Neural cell (in vitro differentiated cells): ENCODE measurements around the gene DCLK1. TPM values are rescaled to one million over a fixed set of nuclear protein-coding genes. Genes with fewer than 3 reads are reported as not detected.

ENCODE experiments used
- H2AFZ ChIP-seq: fragments of 200-600, 300-800 bp; sonication (generic), shearing (Covaris generic); 2 replicates; pipeline ENCODE4 v1.6.0; 2014; ENCODE audit warnings: low read depth, mild to moderate bottlenecking, antibody characterized with exemption, low read length, moderate library complexity
- H3F3A ChIP-seq: fragments of 200-600 bp; shearing (Covaris generic); 2 replicates; pipeline ENCODE4 v1.6.1; 2016; ENCODE audit warnings: mild to moderate bottlenecking, moderate library complexity, mixed read lengths, antibody characterized with exemption, low read length; ENCODE audit not compliant: insufficient read depth, poor library complexity, severe bottlenecking
- H3K27ac ChIP-seq: fragments of 200-600, 300-800 bp; sonication (generic), shearing (Covaris generic); 2 replicates; pipeline ENCODE4 v1.5.1; 2014; ENCODE audit warnings: mild to moderate bottlenecking, low read length, moderate library complexity
- H3K27me3 ChIP-seq: fragments of 300-800, 200-600 bp; sonication (generic), shearing (Covaris generic); 2 replicates; pipeline ENCODE4 v1.6.0; 2014; ENCODE audit warnings: mild to moderate bottlenecking, low read depth, low read length, moderate library complexity; ENCODE audit not compliant: insufficient read depth
- H3K36me3 ChIP-seq: fragments of 300-800, 200-600 bp; sonication (generic), shearing (Covaris generic); 2 replicates; pipeline ENCODE4 v1.5.1; 2014; ENCODE audit warnings: mild to moderate bottlenecking, antibody characterized with exemption, low read length, moderate library complexity; ENCODE audit not compliant: insufficient read depth
- H3K4me2 ChIP-seq: fragments of 300-800, 200-600 bp; sonication (generic), shearing (Covaris generic); 2 replicates; pipeline ENCODE4 v1.6.0; 2014; ENCODE audit warnings: mild to moderate bottlenecking, low read length
- H3K4me3 ChIP-seq: fragments of 300-800, 200-600 bp; sonication (generic), shearing (Covaris generic); 2 replicates; pipeline ENCODE4 v1.5.1; 2014; ENCODE audit warnings: mild to moderate bottlenecking, low read length, moderate library complexity
- H3K79me2 ChIP-seq: fragments of 200-600 bp; shearing (Covaris generic); replicated peaks from 2 replicates; pipeline ENCODE4 v1.6.0; 2014; ENCODE audit warnings: mild to moderate bottlenecking, low read length, moderate library complexity; ENCODE audit not compliant: insufficient read depth
- H3K9ac ChIP-seq: fragments of 300-800, 200-600 bp; sonication (generic), shearing (Covaris generic); 2 replicates; pipeline ENCODE4 v1.6.1; 2016; ENCODE audit warnings: mild to moderate bottlenecking, low read length, mixed read lengths
- H3K9me2 ChIP-seq: fragments of 200-600 bp; shearing (Covaris generic); 2 replicates; pipeline ENCODE4 v1.6.1; 2016; ENCODE audit warnings: mild to moderate bottlenecking, low read length, mixed read lengths; ENCODE audit not compliant: insufficient read depth
- H3K9me3 ChIP-seq: fragments of 200-600, 300-800 bp; sonication (generic), shearing (Covaris generic); 2 replicates; pipeline ENCODE4 v1.6.1; 2016; ENCODE audit warnings: mild to moderate bottlenecking, mixed run types, low read length, moderate library complexity, mixed read lengths
- H4K20me1 ChIP-seq: fragments of 200-600 bp; shearing (Covaris generic); 2 replicates; pipeline ENCODE4 v1.6.1; 2016; ENCODE audit warnings: mild to moderate bottlenecking, mixed run types; ENCODE audit not compliant: insufficient read depth
- EP300 ChIP-seq: fragments of 450-650 bp; conservative IDR thresholded peaks from 2 replicates; pipeline ENCODE4 v1.6.1; 2014; ENCODE audit warnings: antibody characterized with exemption, mild to moderate bottlenecking, moderate library complexity; ENCODE audit not compliant: poor library complexity, severe bottlenecking
- EZH2 ChIP-seq: fragments of 200-600, 300-800 bp; shearing (Covaris generic), sonication (generic); IDR thresholded peaks from 2 replicates; pipeline ENCODE4 v1.6.1; 2014; ENCODE audit warnings: antibody characterized with exemption, low read length, borderline replicate concordance, mild to moderate bottlenecking; ENCODE audit not compliant: insufficient read depth, poor library complexity, severe bottlenecking
- MXI1 ChIP-seq: fragments of 450-650 bp; conservative IDR thresholded peaks from 2 replicates; pipeline ENCODE4 v1.6.1; 2014; ENCODE audit warnings: antibody characterized with exemption, mild to moderate bottlenecking; ENCODE audit not compliant: poor library complexity, severe bottlenecking
- POLR2AphosphoS5 ChIP-seq: IDR thresholded peaks from 2 replicates; pipeline ENCODE4 v1.6.1; 2012
- RAD21 ChIP-seq: fragments of 450-650 bp; conservative IDR thresholded peaks from 2 replicates; pipeline ENCODE4 v1.6.1; 2014; ENCODE audit warnings: antibody characterized with exemption, mild to moderate bottlenecking, moderate library complexity
- SMC3 ChIP-seq: fragments of 450-650 bp; conservative IDR thresholded peaks from 2 replicates; pipeline ENCODE4 v1.6.1; 2014; ENCODE audit warnings: antibody characterized with exemption, mild to moderate bottlenecking, moderate library complexity; ENCODE audit not compliant: poor library complexity
- TAF1 ChIP-seq: IDR thresholded peaks from 2 replicates; pipeline ENCODE4 v1.6.1; 2012; ENCODE audit warnings: low read depth
- polyA plus RNA-seq: library from polyadenylated mRNA; depleted of rRNA; stranded (reverse); fragments of >200 nt; gene quantifications from 2 replicates; pipeline ENCODE4 v1.2.3, GENCODE V29; 2014
- TF ChIP-seq, protein P1 (sequence below): fragments of 450-650 bp; IDR thresholded peaks from 2 replicates; pipeline ENCODE4 v1.5.1; 2014; ENCODE audit warnings: antibody characterized with exemption, mild to moderate bottlenecking, moderate library complexity; ENCODE audit not compliant: poor library complexity, severe bottlenecking
- TF ChIP-seq, protein P2 (sequence below): IDR thresholded peaks from 2 replicates; pipeline ENCODE4 v1.6.1; 2012; ENCODE audit warnings: borderline replicate concordance

The DCLK1 gene
- polyA plus RNA-seq, 1 donor from 2014 or later = 124 TPM

DNA sequence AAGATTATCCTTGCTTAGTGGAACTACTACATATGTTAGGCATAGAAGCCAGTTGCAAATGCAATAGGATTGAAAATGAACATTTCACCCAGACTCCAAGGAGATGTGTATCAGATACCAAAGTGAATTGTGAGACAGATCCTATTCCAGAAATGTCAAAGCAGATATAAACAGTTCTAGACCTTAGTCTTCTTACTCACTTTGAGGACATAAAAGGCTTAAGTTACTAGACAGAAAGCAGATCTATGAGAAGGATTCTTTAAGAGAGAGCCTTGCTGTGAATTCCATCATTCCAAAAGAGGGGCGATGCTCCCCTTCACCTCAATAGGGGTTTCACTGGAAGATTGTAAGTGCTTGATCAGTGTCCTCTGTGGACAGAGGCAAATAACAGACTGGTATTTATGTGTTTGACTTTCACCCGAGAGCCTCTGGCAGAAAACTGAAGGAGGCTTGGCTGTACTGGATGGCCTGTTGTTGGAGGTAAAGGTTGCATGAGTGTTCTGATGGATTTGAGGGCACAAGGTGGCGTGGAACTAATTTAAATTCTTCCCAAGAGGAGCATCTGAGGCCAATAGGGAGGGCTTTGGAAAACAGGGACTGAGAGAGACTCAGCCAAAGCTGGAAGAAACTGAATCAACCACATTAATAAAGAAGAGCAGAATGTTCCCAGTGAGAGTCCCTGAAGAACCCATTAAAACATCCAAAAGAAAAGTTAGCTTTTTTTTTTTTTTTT is 194.8 kb downstream of the DCLK1 start:
- peaks cover 5% of the 10 kb centered on the region for H3K79me2 ChIP-seq
- H3K9me2 ChIP-seq = no peaks in the 10 kb centered on the region
- peaks cover 4% of the 10 kb centered on the region for H3K9me3 ChIP-seq
- no peak overlapping the region for H3K9ac ChIP-seq
- H2AFZ ChIP-seq = no peak overlapping the region
- no peaks in the 10 kb centered on the region for H3K36me3 ChIP-seq
- no peaks in the 10 kb centered on the region for H3F3A ChIP-seq
- no peak overlapping the region for H3K4me3 ChIP-seq
- H3K27ac ChIP-seq = no peak overlapping the region
- no peak for TF ChIP-seq MXI1
- TF ChIP-seq EZH2 = no peak
- TF ChIP-seq TAF1 = no peak
- TF ChIP-seq, protein P1, sequence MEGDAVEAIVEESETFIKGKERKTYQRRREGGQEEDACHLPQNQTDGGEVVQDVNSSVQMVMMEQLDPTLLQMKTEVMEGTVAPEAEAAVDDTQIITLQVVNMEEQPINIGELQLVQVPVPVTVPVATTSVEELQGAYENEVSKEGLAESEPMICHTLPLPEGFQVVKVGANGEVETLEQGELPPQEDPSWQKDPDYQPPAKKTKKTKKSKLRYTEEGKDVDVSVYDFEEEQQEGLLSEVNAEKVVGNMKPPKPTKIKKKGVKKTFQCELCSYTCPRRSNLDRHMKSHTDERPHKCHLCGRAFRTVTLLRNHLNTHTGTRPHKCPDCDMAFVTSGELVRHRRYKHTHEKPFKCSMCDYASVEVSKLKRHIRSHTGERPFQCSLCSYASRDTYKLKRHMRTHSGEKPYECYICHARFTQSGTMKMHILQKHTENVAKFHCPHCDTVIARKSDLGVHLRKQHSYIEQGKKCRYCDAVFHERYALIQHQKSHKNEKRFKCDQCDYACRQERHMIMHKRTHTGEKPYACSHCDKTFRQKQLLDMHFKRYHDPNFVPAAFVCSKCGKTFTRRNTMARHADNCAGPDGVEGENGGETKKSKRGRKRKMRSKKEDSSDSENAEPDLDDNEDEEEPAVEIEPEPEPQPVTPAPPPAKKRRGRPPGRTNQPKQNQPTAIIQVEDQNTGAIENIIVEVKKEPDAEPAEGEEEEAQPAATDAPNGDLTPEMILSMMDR = no peak
- no peak for TF ChIP-seq POLR2AphosphoS5
- TF ChIP-seq RAD21 = no peak
- no peak overlapping the region for H3K4me2 ChIP-seq
- H4K20me1 ChIP-seq = no peaks in the 10 kb centered on the region
- no peaks in the 10 kb centered on the region for H3K27me3 ChIP-seq

DNA sequence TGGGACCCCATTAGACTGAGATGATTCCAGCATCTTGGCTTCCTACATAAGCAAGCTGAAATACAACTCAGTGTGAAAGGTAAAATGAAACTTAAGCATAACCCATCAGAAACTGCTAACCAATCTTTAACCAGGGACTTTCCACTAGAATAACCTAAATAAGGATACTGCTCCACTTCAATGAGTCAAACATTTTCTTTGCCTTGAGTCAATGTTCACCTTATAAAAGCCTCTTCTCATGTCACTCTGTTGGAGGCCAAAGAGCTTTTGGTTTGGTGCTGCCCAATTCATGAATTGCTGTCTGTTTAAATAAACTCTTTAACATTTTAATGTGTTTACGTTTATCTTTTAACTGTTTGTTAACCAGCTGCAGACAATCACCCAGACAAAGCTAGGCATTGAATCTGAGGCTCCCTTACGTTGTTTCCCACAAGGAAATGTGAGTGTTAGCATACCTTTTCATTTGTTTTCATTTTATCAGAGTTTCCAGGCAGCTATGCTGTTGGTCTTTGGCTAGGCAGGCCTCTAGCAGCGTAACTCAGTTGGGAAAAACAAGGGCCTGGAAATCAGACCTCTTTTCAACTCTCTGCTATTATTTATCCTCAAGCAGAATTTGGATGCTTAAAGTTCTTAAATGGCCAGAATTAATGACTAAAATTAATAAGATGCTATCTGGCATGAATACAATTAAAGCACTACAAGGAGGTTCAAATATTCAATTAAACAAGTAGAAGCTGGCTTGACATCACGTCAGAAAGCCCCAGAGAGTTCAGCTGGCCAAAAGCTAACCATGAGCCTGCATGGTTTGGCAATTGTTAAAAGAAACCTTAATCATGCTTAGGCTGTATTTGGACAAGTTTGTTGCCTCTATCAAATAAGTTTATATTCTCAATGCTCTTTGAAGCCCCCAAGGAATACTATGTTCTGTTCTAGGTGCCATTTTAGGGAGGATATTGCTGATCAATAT is 200.2 kb downstream of the DCLK1 start:
- peaks cover 5% of the 10 kb centered on the region for H3K79me2 ChIP-seq
- H3F3A ChIP-seq = no peaks in the 10 kb centered on the region

More for the DNA sequence above, 200.2 kb downstream of the DCLK1 start:
- Histone ChIP-seq H3K36me3 (no peaks in the 10 kb centered on the region), H3K4me3 (no peak overlapping the region), H3K27me3 (no peaks in the 10 kb centered on the region), H3K9me2 (no peaks in the 10 kb centered on the region), H3K4me2 (no peak overlapping the region), H3K9ac (no peak overlapping the region), H3K27ac (no peak overlapping the region), H3K9me3 (peaks cover 4% of the 10 kb centered on the region), H4K20me1 (no peaks in the 10 kb centered on the region), H2AFZ (no peak overlapping the region)
- TF ChIP-seq SMC3 (no peak), TAF1 (no peak), RAD21 (no peak), EP300 (no peak), MXI1 (no peak), EZH2 (no peak), POLR2AphosphoS5 (no peak)
- TF ChIP-seq, protein P1 = no peak
- TF ChIP-seq, protein P2, sequence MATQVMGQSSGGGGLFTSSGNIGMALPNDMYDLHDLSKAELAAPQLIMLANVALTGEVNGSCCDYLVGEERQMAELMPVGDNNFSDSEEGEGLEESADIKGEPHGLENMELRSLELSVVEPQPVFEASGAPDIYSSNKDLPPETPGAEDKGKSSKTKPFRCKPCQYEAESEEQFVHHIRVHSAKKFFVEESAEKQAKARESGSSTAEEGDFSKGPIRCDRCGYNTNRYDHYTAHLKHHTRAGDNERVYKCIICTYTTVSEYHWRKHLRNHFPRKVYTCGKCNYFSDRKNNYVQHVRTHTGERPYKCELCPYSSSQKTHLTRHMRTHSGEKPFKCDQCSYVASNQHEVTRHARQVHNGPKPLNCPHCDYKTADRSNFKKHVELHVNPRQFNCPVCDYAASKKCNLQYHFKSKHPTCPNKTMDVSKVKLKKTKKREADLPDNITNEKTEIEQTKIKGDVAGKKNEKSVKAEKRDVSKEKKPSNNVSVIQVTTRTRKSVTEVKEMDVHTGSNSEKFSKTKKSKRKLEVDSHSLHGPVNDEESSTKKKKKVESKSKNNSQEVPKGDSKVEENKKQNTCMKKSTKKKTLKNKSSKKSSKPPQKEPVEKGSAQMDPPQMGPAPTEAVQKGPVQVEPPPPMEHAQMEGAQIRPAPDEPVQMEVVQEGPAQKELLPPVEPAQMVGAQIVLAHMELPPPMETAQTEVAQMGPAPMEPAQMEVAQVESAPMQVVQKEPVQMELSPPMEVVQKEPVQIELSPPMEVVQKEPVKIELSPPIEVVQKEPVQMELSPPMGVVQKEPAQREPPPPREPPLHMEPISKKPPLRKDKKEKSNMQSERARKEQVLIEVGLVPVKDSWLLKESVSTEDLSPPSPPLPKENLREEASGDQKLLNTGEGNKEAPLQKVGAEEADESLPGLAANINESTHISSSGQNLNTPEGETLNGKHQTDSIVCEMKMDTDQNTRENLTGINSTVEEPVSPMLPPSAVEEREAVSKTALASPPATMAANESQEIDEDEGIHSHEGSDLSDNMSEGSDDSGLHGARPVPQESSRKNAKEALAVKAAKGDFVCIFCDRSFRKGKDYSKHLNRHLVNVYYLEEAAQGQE = no peak
